Measurements from ENCODE around the gene FBXO4. TPM values are rescaled to one million over a fixed set of nuclear protein-coding genes. Genes with fewer than 3 reads are reported as not detected.

The FBXO4 gene
- polyA plus RNA-seq, 2 of the 4 experiments (the other 2 are of a cell fraction), result 9.8 to 22.5 TPM

DNA sequence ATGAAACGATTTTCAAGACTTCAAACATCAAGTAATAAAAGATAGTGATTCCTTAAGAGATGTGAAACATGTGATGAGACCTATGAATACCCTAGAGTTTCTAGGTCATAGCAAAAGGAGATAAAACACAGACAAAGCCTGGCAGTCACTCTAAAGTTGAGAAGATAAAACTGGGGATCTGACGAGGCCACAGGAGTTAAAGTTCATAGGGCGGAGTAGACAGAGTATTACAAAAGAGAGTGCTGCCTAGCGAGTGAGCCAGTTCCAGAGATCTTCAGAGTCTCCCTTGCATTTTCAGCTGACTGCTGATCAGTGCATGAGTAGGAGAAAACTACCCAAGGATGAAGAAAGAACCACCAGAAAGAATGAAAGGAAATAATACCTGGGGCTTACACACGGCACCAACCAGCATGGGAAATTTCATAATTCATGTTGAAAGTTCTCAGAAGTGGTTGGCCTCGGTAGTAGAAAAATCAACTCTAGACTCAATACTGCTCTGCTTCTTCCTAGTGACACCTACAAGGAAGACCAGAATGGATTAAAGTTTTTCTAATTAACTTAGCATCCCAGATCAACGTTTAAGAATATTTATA is 30.4 kb downstream of the FBXO4 start:
- Histone ChIP-seq H3K4me2 (no peak overlapping the region), H3K4me1 (no peaks in the 10 kb centered on the region), H3K9me3 (no peaks in the 10 kb centered on the region), H3K4me3 (no peak overlapping the region), H3K27ac (no peak overlapping the region)
- DNase-seq (ENCODE audit: low read depth in 1 of 2, low spot score in 1 of 2) (no peak), FAIRE-seq (no peak), ATAC-seq (no peak)
- TF ChIP-seq SMC3 (IDR thresholded peaks at IDR 0.05) (no peak), KDM1A (IDR thresholded peaks at IDR 0.05; ENCODE audit: low read depth) (no peak), RAD21 (conservative IDR thresholded peaks at IDR 0.05 in 1 of 2, IDR thresholded peaks at IDR 0.05 in 1 of 2) (no peak), ZFP36 (IDR thresholded peaks at IDR 0.05; ENCODE audit: borderline replicate concordance, partially characterized antibody) (no peak), RARB (CRISPR knock-in tag; IDR thresholded peaks at IDR 0.05) (no peak), TP53 (CRISPR knock-in tag; IDR thresholded peaks at IDR 0.05) (no peak), CHD2 (IDR thresholded peaks at IDR 0.05; ENCODE audit: low read length, partially characterized antibody) (no peak), CHD4 (IDR thresholded peaks at IDR 0.05; ENCODE audit: borderline replicate concordance) (no peak), CBX2 (IDR thresholded peaks at IDR 0.05; ENCODE audit: borderline replicate concordance, low read depth) (no peak), ESRRA (IDR thresholded peaks at IDR 0.05; ENCODE audit: borderline replicate concordance, low read length) (no peak), KDM5A (IDR thresholded peaks at IDR 0.05) (no peak), NFE2L2 (conservative IDR thresholded peaks at IDR 0.05; ENCODE audit: low read length) (no peak)
- TF ChIP-seq, protein P1, sequence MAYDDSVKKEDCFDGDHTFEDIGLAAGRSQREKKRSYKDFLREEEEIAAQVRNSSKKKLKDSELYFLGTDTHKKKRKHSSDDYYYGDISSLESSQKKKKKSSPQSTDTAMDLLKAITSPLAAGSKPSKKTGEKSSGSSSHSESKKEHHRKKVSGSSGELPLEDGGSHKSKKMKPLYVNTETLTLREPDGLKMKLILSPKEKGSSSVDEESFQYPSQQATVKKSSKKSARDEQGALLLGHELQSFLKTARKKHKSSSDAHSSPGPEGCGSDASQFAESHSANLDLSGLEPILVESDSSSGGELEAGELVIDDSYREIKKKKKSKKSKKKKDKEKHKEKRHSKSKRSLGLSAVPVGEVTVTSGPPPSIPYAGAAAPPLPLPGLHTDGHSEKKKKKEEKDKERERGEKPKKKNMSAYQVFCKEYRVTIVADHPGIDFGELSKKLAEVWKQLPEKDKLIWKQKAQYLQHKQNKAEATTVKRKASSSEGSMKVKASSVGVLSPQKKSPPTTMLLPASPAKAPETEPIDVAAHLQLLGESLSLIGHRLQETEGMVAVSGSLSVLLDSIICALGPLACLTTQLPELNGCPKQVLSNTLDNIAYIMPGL (CRISPR knock-in tag; IDR thresholded peaks at IDR 0.05; ENCODE audit: borderline replicate concordance), result no peak
- 12% methylated on average over 7 of the region's 7 CpGs for WGBS (ENCODE audit: missing lambda C conversion rate)
- ChIA-PET POLR2A (no interaction called here), CTCF (no interaction called here)

- ChIA-PET POLR2A (no interaction called here), CTCF (no interaction called here)
- H3K4me2 ChIP-seq, result no peak overlapping the region
- TF ChIP-seq USF2 (IDR thresholded peaks at IDR 0.05), result no peak
- no peak for TF ChIP-seq RNF2 (IDR thresholded peaks at IDR 0.05; ENCODE audit: borderline replicate concordance, low read depth)
- WGBS (ENCODE audit: missing lambda C conversion rate), result 69% methylated on average over 1 of the region's 1 CpG
- FAIRE-seq (no peak), ATAC-seq (no peak), DNase-seq (ENCODE audit: low read depth in 1 of 2, low spot score in 1 of 2) (no peak)
- H3K4me1 ChIP-seq, result no peaks in the 10 kb centered on the region
- H3K9me3 ChIP-seq, result no peaks in the 10 kb centered on the region
- no peak overlapping the region for H3K4me3 ChIP-seq
- H3K27ac ChIP-seq, result no peak overlapping the region
These were observed 31.9 kb downstream of the FBXO4 start for GRCh38 chr5:41956943-41957342.

GRCh38 chr5:41960481-41960880 is 35.4 kb downstream of the FBXO4 start:
- TF ChIP-seq PBX3 (IDR thresholded peaks at IDR 0.05) (no peak), ZNF302 (CRISPR knock-in tag; IDR thresholded peaks at IDR 0.05) (no peak), RFX5 (IDR thresholded peaks at IDR 0.05) (no peak), EHF (CRISPR knock-in tag; IDR thresholded peaks at IDR 0.05) (no peak), TP53 (CRISPR knock-in tag; IDR thresholded peaks at IDR 0.05) (no peak), USF2 (IDR thresholded peaks at IDR 0.05) (no peak)
- TF ChIP-seq, protein P2, sequence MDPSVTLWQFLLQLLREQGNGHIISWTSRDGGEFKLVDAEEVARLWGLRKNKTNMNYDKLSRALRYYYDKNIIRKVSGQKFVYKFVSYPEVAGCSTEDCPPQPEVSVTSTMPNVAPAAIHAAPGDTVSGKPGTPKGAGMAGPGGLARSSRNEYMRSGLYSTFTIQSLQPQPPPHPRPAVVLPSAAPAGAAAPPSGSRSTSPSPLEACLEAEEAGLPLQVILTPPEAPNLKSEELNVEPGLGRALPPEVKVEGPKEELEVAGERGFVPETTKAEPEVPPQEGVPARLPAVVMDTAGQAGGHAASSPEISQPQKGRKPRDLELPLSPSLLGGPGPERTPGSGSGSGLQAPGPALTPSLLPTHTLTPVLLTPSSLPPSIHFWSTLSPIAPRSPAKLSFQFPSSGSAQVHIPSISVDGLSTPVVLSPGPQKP (IDR thresholded peaks at IDR 0.05; ENCODE audit: low read depth, low read length), result no peak
- DNase-seq (ENCODE audit: low read depth in 1 of 2, low spot score in 1 of 2) (no peak), FAIRE-seq (no peak), ATAC-seq (no peak)
- Histone ChIP-seq H3K4me2 (no peak overlapping the region), H3K4me1 (no peaks in the 10 kb centered on the region), H3K4me3 (no peak overlapping the region), H3K27ac (no peak overlapping the region), H3K9me3 (no peaks in the 10 kb centered on the region)
- CTCF ChIA-PET, result no interaction called here
- POLR2A ChIA-PET, result no interaction called here
